ENCODE data around the gene MGST3. TPM values are rescaled to one million over a fixed set of nuclear protein-coding genes. Genes with fewer than 3 reads are reported as not detected.

MGST3 gene
- polyA plus RNA-seq, 1 donor (not counting 4 experiments of a cell fraction or from before 2014, with no cell fraction given) = 319 TPM

DNA sequence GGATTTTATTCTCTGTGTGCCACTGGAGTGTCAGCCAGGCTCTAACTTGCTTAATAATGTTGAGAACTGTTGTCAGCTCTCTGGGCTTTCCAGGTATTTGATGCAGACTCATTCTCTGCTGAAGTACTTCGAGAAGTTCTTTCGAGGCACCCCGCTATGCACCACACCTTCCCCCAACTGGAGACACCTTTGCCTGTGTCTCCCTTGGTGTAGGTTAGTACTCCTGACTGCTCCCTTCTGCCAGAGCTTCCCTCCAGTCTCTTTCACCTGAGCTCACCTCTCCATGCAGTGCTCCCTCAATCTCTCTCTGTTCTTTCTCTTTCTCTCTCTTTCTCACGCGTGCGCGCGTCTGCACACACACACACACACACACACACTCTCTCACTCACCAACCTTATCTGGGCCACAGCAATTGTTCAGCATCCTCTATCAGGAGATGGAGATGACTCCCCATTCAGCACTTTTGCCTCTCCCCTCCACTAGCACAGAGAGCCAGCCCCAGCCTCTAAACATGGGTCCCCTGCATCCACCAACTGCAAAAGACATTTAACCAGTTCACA lies 14.0 kb upstream of the MGST3 start:
- H3K36me3 ChIP-seq (ENCODE audit: control insufficient read depth in 2 of 2, extremely low read depth in 1 of 2, insufficient read depth in 2 of 2, low read length in 2 of 2) = no peaks in the 10 kb centered on the region
- H3K9ac ChIP-seq (ENCODE audit: control insufficient read depth, extremely low read depth, insufficient read depth, low read length) = no peak overlapping the region
- H4K20me1 ChIP-seq (ENCODE audit: control insufficient read depth, extremely low read depth, insufficient read depth, low read length) = no peaks in the 10 kb centered on the region
- no peaks in the 10 kb centered on the region for H3K9me3 ChIP-seq (ENCODE audit: control insufficient read depth, low read depth, low read length)
- H3K27ac ChIP-seq (ENCODE audit: control insufficient read depth, insufficient read depth, low read length) = no peak overlapping the region
- no peak overlapping the region for H3K4me2 ChIP-seq (ENCODE audit: control insufficient read depth, extremely low read depth, insufficient read depth, low read depth, low read length)
- H3K79me2 ChIP-seq (ENCODE audit: control insufficient read depth, insufficient read depth, low read length) = no peaks in the 10 kb centered on the region
- dilution Hi-C loops (cut with MboI; ENCODE audit: extremely low pct_ligation_motif_present, low sequenced_read_pairs) = no loop called here
- H3K27me3 ChIP-seq (ENCODE audit: control insufficient read depth, extremely low read depth, insufficient read depth, low read length) = peaks cover 13% of the 10 kb centered on the region
- TF ChIP-seq CTCF (optimal IDR thresholded peaks at IDR 0.05 in 1 of 3, IDR thresholded peaks at IDR 0.05 in 1 of 3, conservative IDR thresholded peaks at IDR 0.05 in 1 of 3; ENCODE audit: extremely low read depth in 1 of 3, insufficient read depth in 2 of 3, low read length in 3 of 3) (no peak), EZH2 (IDR thresholded peaks at IDR 0.05; ENCODE audit: low read length) (no peak)
- H3K4me1 ChIP-seq (ENCODE audit: control insufficient read depth, extremely low read depth, insufficient read depth, low read length) = no peaks in the 10 kb centered on the region
- H2AFZ ChIP-seq (ENCODE audit: control insufficient read depth, low read length) = no peak overlapping the region
- no peak overlapping the region for H3K4me3 ChIP-seq (ENCODE audit: control insufficient read depth in 2 of 3, extremely low read depth in 1 of 3, insufficient read depth in 2 of 3, low read depth in 1 of 3, low read length in 3 of 3)
- FAIRE-seq (no peak), DNase-seq (ENCODE audit: low read depth, low spot score) (no peak)
- no peaks in the 10 kb centered on the region for H3K9me1 ChIP-seq (ENCODE audit: control insufficient read depth, extremely low read depth, insufficient read depth, low read length)

DNA sequence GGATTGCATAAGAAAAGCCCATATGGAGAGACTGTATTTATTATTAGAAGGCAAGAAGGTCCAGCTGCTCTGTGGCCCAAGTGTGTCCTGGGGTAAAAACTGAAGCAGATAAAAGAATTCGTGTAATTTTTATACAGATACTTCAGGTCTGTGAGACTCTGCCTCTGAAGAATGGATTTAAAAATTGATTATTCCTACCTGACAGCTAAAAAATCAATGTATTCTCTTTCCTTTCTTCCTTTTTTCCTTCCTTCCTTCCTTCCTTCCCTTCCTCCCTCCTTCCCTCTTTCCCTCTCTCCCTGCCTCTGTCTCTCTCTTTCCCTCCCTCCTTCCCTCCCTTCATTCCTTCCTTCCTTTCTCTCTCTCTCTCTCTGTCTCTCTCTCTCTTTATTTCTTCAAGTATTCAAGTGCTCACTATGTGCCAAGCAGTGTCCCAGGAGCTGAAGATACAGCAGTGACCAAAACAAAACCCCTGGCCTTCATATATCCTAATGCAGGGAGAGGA lies 11.3 kb upstream of the MGST3 start:
- Histone ChIP-seq H3K9me1 (ENCODE audit: control insufficient read depth, extremely low read depth, insufficient read depth, low read length) (no peaks in the 10 kb centered on the region), H3K79me2 (ENCODE audit: control insufficient read depth, insufficient read depth, low read length) (no peaks in the 10 kb centered on the region), H3K4me3 (ENCODE audit: control insufficient read depth in 2 of 3, extremely low read depth in 1 of 3, insufficient read depth in 2 of 3, low read depth in 1 of 3, low read length in 3 of 3) (no peak overlapping the region), H3K27me3 (ENCODE audit: control insufficient read depth, extremely low read depth, insufficient read depth, low read length) (peaks cover 13% of the 10 kb centered on the region), H3K9me3 (ENCODE audit: control insufficient read depth, low read depth, low read length) (no peaks in the 10 kb centered on the region), H3K9ac (ENCODE audit: control insufficient read depth, extremely low read depth, insufficient read depth, low read length) (no peak overlapping the region), H3K4me1 (ENCODE audit: control insufficient read depth, extremely low read depth, insufficient read depth, low read length) (no peaks in the 10 kb centered on the region), H2AFZ (ENCODE audit: control insufficient read depth, low read length) (no peak overlapping the region), H3K4me2 (ENCODE audit: control insufficient read depth, extremely low read depth, insufficient read depth, low read depth, low read length) (no peak overlapping the region), H3K27ac (ENCODE audit: control insufficient read depth, insufficient read depth, low read length) (no peak overlapping the region), H4K20me1 (ENCODE audit: control insufficient read depth, extremely low read depth, insufficient read depth, low read length) (no peaks in the 10 kb centered on the region), H3K36me3 (ENCODE audit: control insufficient read depth in 2 of 2, extremely low read depth in 1 of 2, insufficient read depth in 2 of 2, low read length in 2 of 2) (no peaks in the 10 kb centered on the region)
- DNase-seq (ENCODE audit: low read depth, low spot score) = no peak
- dilution Hi-C loops (cut with MboI; ENCODE audit: extremely low pct_ligation_motif_present, low sequenced_read_pairs) = no loop called here
- TF ChIP-seq EZH2 (IDR thresholded peaks at IDR 0.05; ENCODE audit: low read length) (no peak), CTCF (optimal IDR thresholded peaks at IDR 0.05 in 1 of 3, IDR thresholded peaks at IDR 0.05 in 1 of 3, conservative IDR thresholded peaks at IDR 0.05 in 1 of 3; ENCODE audit: extremely low read depth in 1 of 3, insufficient read depth in 2 of 3, low read length in 3 of 3) (no peak)
- no peak for FAIRE-seq

Measured in keratinocyte (primary cell).